Liver (tissue), 3 donors: ENCODE results near the gene SERPINB10.

Experiments
- CTCF ChIP-seq: fragments of 150-350 bp; IDR thresholded peaks from 2 replicates; pipeline ENCODE4 v1.5.1; 2017; ENCODE audit warnings: improper control_type of control experiment, low read depth, low read length; ENCODE audit not compliant: missing input control
- EGR1 ChIP-seq, 2 donors: IDR thresholded peaks; 2 replicates each; pipeline ENCODE4 v1.6.1; 2016 to 2018; ENCODE audit warnings: antibody characterized with exemption in 2 of 2, low read depth in 2 of 2
- MAX ChIP-seq: IDR thresholded peaks from 2 replicates; pipeline ENCODE4 v1.6.1; 2016; ENCODE audit warnings: antibody characterized with exemption
- RAD21 ChIP-seq, 2 donors: IDR thresholded peaks; 2 replicates each; pipeline ENCODE4 v1.6.1; 2016; ENCODE audit warnings: antibody characterized with exemption in 2 of 2, mild to moderate bottlenecking in 2 of 2
- SP1 ChIP-seq: IDR thresholded peaks from 2 replicates; pipeline ENCODE4 v1.6.1; 2018; ENCODE audit warnings: antibody characterized with exemption, mild to moderate bottlenecking
- TAF1 ChIP-seq: conservative IDR thresholded peaks from 2 replicates; pipeline ENCODE4 v1.6.1; 2016; ENCODE audit warnings: antibody characterized with exemption, mild to moderate bottlenecking
- donor health status: healthy.
- donor health status: healthy.

GRCh38 chr18:63905361-63905760 is 2.4 kb upstream of the SERPINB10 start:
- TF ChIP-seq CTCF (no peak), SP1 (no peak), TAF1 (no peak), RAD21 (IDR thresholded peaks at IDR 0.05) (no peak), EGR1 (IDR thresholded peaks at IDR 0.05; ENCODE audit: low read depth in 2 of 2) (no peak), MAX (no peak)
